GM20000 (cell line): ENCODE results near the gene PTPRS.

Source experiments
- DNase-seq: peaks from one replicate; pipeline ENCODE4 v3.0.0; 2012; ENCODE audit warnings: low spot score
- TF ChIP-seq, protein P1 (sequence below): IDR thresholded peaks from 2 replicates; pipeline ENCODE4 v1.5.1; 2012; ENCODE audit warnings: mild to moderate bottlenecking, control low read depth; ENCODE audit errors: extremely low read depth, missing control alignments

PTPRS gene

DNA sequence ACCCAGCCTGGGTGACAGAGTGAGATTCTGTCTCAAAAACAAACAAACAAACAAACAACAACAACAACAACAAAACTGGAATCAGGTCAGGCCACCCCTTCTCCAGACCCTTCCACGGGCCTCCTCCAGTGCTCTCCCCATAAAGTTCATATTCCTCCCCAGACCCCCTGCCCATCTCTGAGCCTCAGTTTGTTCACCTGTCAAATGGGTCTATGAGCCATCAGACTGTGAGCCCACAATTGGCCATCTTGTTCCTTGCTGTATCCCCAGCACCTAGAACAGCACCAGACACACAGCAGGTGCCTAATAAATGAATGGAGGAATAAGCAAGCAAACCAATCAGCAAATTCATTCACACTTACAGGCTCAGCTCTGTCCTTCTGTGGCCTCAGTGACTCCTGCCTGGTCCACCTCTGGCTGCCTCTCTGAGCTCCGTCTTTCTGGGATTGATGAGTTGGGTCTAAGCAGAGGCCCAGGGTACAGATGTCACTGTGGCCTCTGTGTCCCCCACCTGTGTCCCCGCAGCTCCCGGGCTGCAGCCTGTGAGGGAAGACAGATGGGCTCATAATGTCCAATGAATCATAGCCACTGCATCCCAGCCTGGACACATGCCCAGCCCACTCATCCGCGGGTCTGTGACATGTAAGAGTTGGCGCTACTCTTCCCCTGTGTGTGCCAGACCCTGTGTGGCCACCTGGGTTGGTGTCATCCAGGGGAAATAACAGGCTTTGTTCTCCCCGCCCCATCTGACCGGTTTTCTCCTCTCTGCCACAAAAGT, 19.6 kb upstream of the PTPRS start:
- no peak for DNase-seq
- TF ChIP-seq, protein P1, sequence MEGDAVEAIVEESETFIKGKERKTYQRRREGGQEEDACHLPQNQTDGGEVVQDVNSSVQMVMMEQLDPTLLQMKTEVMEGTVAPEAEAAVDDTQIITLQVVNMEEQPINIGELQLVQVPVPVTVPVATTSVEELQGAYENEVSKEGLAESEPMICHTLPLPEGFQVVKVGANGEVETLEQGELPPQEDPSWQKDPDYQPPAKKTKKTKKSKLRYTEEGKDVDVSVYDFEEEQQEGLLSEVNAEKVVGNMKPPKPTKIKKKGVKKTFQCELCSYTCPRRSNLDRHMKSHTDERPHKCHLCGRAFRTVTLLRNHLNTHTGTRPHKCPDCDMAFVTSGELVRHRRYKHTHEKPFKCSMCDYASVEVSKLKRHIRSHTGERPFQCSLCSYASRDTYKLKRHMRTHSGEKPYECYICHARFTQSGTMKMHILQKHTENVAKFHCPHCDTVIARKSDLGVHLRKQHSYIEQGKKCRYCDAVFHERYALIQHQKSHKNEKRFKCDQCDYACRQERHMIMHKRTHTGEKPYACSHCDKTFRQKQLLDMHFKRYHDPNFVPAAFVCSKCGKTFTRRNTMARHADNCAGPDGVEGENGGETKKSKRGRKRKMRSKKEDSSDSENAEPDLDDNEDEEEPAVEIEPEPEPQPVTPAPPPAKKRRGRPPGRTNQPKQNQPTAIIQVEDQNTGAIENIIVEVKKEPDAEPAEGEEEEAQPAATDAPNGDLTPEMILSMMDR: no peak

DNA sequence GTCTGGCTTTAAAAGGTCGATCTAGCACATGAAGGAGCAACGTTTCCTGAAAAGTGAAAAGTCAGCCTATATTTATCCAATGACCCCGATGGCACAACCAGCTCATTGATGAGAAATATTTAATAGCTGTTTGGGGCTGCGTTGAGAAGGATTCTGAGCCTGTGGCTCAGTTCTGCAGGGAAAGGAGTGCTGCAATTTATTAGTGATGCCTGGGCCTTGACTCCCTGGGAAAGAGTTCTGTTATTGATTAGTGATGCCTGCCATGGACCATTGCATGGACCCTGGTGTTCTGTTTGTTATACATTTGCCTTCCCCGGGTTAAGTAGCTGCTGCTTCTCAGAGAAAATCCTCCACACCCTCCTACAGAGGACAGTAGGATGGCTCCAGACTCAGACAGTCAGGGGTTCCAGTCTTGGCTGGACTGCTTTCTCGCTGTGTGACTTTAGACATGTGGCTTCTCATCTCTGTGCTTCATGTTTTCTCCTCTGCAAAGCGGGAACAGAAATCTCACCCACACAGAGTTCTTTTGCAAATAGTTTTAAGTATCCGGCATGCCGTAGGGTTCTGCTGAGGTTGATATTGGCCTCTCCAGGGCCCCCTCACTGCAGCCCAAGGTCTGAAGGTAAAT, 17.7 kb upstream of the PTPRS start:
- TF ChIP-seq, protein P1: no peak
- DNase-seq: no peak

DNA sequence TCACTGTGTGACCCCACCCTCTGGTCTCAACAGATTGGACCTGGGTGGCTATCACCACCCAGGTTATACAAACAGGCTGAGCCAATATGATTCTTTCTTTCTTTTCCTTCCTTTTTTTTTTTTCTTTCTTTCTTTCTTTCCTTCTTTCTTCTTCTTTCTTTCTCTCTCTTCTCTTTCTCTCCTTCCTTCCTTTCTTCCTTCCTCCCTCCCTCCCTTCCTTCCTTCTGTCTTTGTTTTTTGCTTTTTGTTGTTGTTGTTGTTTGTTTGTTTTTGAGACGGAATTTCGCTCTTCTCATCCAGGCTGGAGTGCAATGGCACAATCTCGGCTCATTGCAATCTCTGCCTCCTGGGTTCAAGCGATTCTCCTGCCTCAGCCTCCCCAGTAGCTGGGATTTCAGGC, 17.0 kb upstream of the PTPRS start:
- DNase-seq: no peak
- TF ChIP-seq, protein P1: no peak

DNA sequence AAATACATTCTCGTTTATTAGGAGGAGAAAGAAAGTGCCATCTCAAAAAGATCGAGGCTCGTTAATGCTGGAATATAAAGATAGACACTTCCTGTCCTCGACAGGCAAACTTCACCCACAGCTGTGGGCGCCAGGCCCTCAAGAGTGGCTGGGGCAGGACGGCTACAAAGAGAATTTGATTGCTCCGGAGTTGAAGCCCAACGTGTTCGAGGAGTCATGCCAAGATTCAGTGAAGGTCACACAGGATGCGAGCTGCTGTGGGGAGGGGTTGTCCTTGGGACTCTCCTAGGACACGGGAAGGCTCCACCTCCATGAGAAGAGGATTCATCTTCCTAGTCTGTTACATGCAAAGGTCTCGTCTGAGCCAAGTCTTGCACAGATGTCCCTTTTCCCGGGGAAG, 16.3 kb upstream of the PTPRS start:
- DNase-seq: no peak
- TF ChIP-seq, protein P1: no peak

DNA sequence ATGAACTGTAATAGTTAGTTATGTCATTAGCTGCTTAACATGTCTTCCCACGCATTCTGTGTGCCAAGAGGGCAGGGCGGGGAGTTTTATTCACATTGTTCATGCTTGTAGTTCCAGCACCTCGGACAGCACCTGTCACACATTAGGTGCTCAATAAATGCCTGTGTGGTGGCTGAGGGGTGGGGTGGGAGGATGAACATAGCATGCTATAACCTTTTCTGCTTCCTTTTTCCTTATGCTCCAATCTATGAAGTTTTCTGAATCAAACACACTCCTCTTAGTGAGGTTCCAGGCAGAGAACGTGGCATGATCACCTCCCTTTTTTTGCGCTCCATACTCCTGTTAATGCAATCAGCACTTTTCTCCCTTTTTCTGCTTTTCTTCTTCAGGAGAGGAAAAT, 15.8 kb upstream of the PTPRS start:
- no peak for DNase-seq
- TF ChIP-seq, protein P1: no peak

DNA sequence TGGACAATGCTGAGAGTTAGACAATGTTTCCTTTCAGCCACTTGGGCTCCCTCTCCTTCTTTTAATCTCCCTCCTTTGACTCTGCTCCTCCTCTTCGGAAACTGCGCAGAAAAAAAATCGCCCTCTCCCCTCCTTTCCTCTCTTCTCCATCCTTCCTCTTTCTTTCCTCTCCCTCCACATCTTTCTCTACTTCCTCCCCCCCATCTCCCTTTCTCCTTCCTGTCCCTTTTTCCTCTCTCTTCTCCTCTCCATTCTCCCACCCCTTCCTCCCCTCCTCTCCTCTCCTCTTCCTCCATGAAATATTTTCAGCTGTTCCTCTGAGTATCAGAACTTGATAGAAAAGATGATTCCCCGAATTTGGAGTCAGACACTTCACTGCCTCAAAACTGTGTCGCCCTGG, 15.1 kb upstream of the PTPRS start:
- no peak for DNase-seq
- TF ChIP-seq, protein P1: no peak

DNA sequence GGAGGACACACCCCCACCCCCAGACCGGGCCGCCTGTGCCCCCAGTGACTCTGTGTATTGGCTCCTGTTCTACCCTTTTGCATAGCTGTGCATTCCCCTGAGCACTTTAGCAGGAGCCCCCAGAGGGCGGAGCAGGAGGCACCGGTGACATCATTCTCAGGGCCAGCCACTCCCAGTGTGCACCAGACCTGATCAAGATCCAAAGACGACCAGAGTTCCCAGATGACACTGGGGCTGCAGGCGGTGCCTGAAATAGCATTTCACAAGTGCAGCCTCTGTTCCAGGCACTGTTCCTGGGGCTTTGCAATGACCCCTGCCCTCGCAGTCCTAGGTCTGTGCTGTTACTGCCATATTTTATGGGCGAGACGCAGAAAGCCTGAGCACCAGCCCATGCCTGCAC, 14.5 kb upstream of the PTPRS start:
- TF ChIP-seq, protein P1: no peak
- no peak for DNase-seq
